GM12892 (cell line): ENCODE results near the gene BRINP1.

Experiments used
- POLR2A ChIP-seq: IDR thresholded peaks from 2 replicates; pipeline ENCODE4 v1.6.1; 2011; ENCODE audit warnings: low read depth, low read length, control low read depth
- POLR2AphosphoS5 ChIP-seq: IDR thresholded peaks from 2 replicates; pipeline ENCODE4 v1.6.1; 2011; ENCODE audit warnings: low read depth, low read length, control low read depth
- TAF1 ChIP-seq: IDR thresholded peaks from 2 replicates; pipeline ENCODE4 v1.6.1; 2011; ENCODE audit warnings: low read depth, mild to moderate bottlenecking, control low read depth, low read length, borderline replicate concordance

GRCh38 chr9:119257592-119257991 lies 111.6 kb downstream of the BRINP1 start:
- TF ChIP-seq POLR2A, result no peak
- no peak for TF ChIP-seq TAF1
- TF ChIP-seq POLR2AphosphoS5, result no peak
